KMS-11 (cell line): ENCODE measurements around the gene GAMT.

Experiments
- H2AFZ ChIP-seq: fragments of 200-600 bp; sonication (generic); 2 replicates; pipeline ENCODE4 v1.6.1; 2016; ENCODE audit warnings: antibody characterized with exemption, mixed run types, low read depth
- H3K27ac ChIP-seq: fragments of 200-600 bp; sonication (generic); 2 replicates; pipeline ENCODE4 v1.6.1; 2016; ENCODE audit warnings: mild to moderate bottlenecking, mixed run types
- H3K27me3 ChIP-seq: fragments of 200-600 bp; sonication (generic); 2 replicates; pipeline ENCODE4 v1.6.1; 2017; ENCODE audit warnings: mild to moderate bottlenecking, low read depth, mixed run types, moderate library complexity; ENCODE audit not compliant: insufficient read depth
- H3K36me3 ChIP-seq: fragments of 200-600 bp; sonication (generic); 2 replicates; pipeline ENCODE4 v1.6.1; 2017; ENCODE audit warnings: mild to moderate bottlenecking, mixed run types; ENCODE audit not compliant: insufficient read depth
- H3K4me1 ChIP-seq: fragments of 200-600 bp; sonication (generic); 2 replicates; pipeline ENCODE4 v1.6.1; 2016; ENCODE audit warnings: mild to moderate bottlenecking, low read depth, mixed run types; ENCODE audit not compliant: poor library complexity, severe bottlenecking
- H3K4me2 ChIP-seq: fragments of 200-600 bp; sonication (generic); 2 replicates; pipeline ENCODE4 v1.7.0; 2016; ENCODE audit warnings: mild to moderate bottlenecking, mixed run types
- H3K4me3 ChIP-seq: fragments of 200-600 bp; sonication (generic); IDR thresholded peaks from 2 replicates; pipeline ENCODE4 v1.6.1; 2017; ENCODE audit warnings: low read depth, low read length, mixed read lengths; ENCODE audit not compliant: insufficient read depth
- H3K79me2 ChIP-seq: fragments of 200-600 bp; sonication (generic); 2 replicates; pipeline ENCODE4 v1.6.1; 2016; ENCODE audit warnings: low read depth, mixed run types; ENCODE audit not compliant: insufficient read depth
- H3K9ac ChIP-seq: fragments of 200-600 bp; sonication (generic); 2 replicates; pipeline ENCODE4 v1.6.1; 2016; ENCODE audit warnings: mild to moderate bottlenecking, mixed run types
- H4K20me1 ChIP-seq: fragments of 200-600 bp; sonication (generic); 2 replicates; pipeline ENCODE4 v1.6.1; 2016; ENCODE audit warnings: mild to moderate bottlenecking, mixed run types; ENCODE audit not compliant: insufficient read depth
- TF ChIP-seq, protein P1 (sequence below): fragments of 200-600 bp; sonication (generic); conservative IDR thresholded peaks from 2 replicates; pipeline ENCODE4 v1.6.1; 2017; ENCODE audit warnings: low read depth, mild to moderate bottlenecking, antibody characterized with exemption, low read length, moderate library complexity, mixed read lengths

GAMT gene

DNA sequence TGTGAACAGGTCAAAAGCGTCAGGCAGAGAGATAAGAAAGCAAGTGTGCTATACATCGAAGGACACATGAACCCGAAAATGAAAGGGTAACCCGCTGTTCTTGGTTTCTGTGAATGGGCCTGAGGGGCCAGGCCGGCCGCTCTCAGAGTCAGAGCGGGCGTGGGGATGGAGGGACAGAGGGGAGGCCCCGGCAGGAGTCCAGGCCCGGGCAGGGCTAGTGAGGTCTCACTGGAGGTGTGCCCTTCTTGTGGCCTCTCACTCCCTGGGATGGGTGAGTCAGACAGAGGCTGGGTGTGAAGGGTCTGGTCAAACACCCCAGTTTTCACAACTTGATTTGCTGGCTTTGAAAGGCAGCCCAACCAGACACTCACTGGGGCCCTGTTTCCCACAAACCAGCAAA lies 35.0 kb downstream of the GAMT start:
- Histone ChIP-seq H3K79me2 (no peaks in the 10 kb centered on the region), H3K27me3 (no peaks in the 10 kb centered on the region), H4K20me1 (no peaks in the 10 kb centered on the region), H3K4me3 (no peak overlapping the region), H3K4me1 (no peaks in the 10 kb centered on the region), H2AFZ (no peak overlapping the region), H3K9ac (no peak overlapping the region), H3K27ac (no peak overlapping the region), H3K4me2 (no peak overlapping the region), H3K36me3 (no peaks in the 10 kb centered on the region)
- TF ChIP-seq, protein P1, sequence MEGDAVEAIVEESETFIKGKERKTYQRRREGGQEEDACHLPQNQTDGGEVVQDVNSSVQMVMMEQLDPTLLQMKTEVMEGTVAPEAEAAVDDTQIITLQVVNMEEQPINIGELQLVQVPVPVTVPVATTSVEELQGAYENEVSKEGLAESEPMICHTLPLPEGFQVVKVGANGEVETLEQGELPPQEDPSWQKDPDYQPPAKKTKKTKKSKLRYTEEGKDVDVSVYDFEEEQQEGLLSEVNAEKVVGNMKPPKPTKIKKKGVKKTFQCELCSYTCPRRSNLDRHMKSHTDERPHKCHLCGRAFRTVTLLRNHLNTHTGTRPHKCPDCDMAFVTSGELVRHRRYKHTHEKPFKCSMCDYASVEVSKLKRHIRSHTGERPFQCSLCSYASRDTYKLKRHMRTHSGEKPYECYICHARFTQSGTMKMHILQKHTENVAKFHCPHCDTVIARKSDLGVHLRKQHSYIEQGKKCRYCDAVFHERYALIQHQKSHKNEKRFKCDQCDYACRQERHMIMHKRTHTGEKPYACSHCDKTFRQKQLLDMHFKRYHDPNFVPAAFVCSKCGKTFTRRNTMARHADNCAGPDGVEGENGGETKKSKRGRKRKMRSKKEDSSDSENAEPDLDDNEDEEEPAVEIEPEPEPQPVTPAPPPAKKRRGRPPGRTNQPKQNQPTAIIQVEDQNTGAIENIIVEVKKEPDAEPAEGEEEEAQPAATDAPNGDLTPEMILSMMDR = no peak

DNA sequence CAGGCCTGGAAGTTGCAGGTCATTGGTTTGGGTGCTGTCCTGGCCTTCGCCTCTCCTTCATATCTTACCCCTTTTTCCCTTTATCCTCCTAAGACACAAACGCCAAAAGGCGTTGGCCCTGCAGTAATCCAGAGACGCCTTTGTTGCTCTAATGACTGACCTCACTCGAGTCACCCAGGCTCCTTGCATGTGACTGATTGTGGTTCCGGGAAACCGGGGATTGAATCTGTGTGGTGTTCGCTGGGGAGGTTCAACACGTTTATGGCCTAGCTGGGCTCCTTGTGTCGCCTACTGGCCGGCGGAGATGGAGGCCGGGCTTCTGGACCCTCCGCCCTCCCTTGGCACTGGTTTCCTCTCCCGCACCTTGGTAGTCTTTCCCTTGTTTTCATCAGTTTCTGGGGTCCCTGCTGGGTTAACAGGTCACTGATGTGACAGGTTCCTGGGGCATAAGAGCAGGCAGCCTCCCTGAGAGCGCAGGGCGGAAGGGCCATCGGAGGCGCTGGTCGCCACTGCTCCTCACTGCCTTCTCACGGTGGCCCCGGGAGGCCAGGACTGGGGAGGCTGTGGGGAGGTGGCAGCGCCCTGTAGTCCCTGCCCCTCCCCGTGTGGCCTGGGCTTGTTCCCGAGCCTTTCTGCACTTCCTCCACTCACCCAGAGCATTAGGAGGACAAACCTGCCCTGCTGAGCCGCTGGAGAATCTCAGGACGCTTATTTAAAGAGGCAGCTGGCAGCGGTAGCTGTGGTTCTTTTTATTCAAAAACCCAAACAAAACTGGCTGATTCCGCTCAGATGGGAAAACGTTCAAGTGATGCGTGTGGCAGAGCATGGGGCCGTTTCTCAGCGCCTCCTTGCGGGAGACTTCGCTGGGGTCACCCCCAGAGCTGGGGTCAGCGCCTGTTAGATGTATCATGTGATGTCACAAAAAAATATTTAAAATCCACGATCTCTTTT lies 35.7 kb downstream of the GAMT start:
- Histone ChIP-seq H3K9ac (no peak overlapping the region), H3K4me3 (no peak overlapping the region), H2AFZ (no peak overlapping the region), H4K20me1 (no peaks in the 10 kb centered on the region), H3K27ac (no peak overlapping the region), H3K4me2 (no peak overlapping the region), H3K79me2 (no peaks in the 10 kb centered on the region), H3K36me3 (no peaks in the 10 kb centered on the region), H3K4me1 (no peaks in the 10 kb centered on the region), H3K27me3 (no peaks in the 10 kb centered on the region)
- TF ChIP-seq, protein P1 = no peak

DNA sequence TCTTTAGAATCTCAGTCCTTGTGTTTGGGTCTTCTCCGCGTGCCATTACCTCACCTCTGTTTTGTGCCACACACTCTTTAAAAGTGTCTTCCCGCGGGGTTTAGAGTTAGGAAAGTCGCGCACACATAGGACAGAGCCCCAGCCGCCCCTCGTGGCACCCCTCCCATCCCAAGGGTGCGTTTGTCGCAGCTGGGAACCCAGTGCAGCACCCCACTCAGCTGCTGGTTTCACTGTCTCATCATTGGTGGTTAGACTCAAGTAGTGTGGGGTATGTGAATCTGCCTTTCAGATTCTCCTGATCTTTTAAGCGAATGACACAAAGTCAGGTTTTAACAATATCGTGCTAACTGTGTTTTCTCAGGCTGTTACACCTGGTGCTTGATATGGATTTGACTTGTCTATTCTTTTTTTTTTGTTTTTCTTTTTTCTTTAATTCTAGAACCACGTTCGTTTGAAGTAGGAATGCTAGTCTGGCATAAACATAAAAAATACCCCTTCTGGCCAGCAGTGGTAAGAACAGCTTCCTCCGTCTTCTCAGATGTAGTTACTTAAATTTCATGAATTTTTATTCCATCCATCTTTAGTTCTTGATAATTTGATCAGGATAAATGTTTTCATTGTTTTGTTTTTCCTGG lies 37.2 kb downstream of the GAMT start:
- no peak overlapping the region for H2AFZ ChIP-seq
- no peaks in the 10 kb centered on the region for H4K20me1 ChIP-seq
- no peaks in the 10 kb centered on the region for H3K79me2 ChIP-seq
- TF ChIP-seq, protein P1 = no peak
- no peaks in the 10 kb centered on the region for H3K4me1 ChIP-seq
- H3K27ac ChIP-seq = no peak overlapping the region
- H3K4me3 ChIP-seq = no peak overlapping the region
- H3K9ac ChIP-seq = no peak overlapping the region
- H3K4me2 ChIP-seq = no peak overlapping the region
- no peaks in the 10 kb centered on the region for H3K36me3 ChIP-seq
- H3K27me3 ChIP-seq = no peaks in the 10 kb centered on the region

DNA sequence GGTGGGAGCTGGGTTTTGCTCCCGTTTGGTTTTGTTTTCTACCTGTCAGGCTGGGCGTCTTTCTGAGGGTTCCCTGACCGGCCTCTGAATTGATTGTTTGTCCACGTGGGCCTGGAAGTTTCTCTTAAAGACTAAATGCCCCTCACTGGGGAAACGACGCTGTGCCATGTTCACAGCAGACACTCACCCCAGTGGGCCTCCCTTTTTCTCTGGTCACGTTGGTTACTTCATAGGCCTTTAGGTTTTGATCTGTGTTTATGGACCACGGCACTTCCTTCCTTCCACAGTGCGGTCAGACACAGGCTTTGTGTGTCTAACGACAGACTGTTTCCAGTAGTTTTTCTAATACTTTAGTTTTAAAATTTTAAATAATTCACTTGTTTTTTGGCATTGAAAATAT lies 37.7 kb downstream of the GAMT start:
- H3K27ac ChIP-seq = no peak overlapping the region
- TF ChIP-seq, protein P1 = no peak
- no peak overlapping the region for H3K4me3 ChIP-seq

More for the DNA sequence above, 37.7 kb downstream of the GAMT start:
- H4K20me1 ChIP-seq = no peaks in the 10 kb centered on the region
- H3K9ac ChIP-seq = no peak overlapping the region
- H3K79me2 ChIP-seq = no peaks in the 10 kb centered on the region
- no peak overlapping the region for H2AFZ ChIP-seq
- H3K27me3 ChIP-seq = no peaks in the 10 kb centered on the region
- H3K4me1 ChIP-seq = no peaks in the 10 kb centered on the region
- H3K4me2 ChIP-seq = no peak overlapping the region
- H3K36me3 ChIP-seq = no peaks in the 10 kb centered on the region
